Measurements from ENCODE around the gene DLX5.

Gene DLX5

DNA sequence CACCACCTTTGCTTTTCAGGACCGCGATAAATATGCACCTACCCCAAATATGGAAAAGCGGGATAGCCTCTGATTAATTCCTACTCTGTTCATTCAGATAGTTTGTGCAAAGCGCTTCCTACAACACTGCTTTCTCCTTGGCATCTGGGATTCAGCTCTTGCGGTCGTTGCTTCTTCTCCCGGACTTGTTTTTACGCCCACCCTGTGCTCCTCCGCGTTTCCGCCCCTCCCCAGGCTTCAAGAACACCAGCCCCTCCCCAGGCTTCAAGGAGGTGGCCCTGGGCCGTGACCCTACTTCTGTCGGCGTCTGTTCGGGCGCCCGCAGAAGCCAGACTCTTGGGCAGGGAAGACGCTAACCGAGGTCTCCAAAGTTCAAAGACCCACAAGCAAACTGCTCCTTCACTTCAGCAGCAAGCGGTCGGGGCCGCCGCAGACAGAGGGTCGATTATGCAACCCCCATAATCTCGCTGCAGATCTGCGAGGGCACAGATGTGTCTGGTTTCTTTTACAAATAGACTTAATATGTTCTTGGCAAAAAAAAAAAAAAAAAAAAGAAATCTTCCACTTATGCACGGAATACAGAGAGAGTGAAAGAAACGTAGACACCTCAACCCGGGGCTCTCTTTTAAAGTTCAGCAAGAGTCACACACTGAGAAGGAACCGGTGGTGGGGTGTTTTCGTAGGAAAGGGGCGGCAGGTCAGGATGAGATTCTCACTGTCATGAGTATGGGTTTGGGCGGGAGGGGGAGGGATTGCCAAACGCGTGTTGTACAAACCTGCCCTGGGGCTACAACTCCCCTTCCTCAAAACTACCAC, 1.9 kb downstream of the DLX5 start:
- in situ Hi-C loops (cut with MboI; ENCODE audit: low sequenced_read_pairs), result loop anchor here (10.0 to 25.0 kb wide), 4 partner anchors 310 to 1108 kb away; partner anchors contain the start of gene SEM1

DNA sequence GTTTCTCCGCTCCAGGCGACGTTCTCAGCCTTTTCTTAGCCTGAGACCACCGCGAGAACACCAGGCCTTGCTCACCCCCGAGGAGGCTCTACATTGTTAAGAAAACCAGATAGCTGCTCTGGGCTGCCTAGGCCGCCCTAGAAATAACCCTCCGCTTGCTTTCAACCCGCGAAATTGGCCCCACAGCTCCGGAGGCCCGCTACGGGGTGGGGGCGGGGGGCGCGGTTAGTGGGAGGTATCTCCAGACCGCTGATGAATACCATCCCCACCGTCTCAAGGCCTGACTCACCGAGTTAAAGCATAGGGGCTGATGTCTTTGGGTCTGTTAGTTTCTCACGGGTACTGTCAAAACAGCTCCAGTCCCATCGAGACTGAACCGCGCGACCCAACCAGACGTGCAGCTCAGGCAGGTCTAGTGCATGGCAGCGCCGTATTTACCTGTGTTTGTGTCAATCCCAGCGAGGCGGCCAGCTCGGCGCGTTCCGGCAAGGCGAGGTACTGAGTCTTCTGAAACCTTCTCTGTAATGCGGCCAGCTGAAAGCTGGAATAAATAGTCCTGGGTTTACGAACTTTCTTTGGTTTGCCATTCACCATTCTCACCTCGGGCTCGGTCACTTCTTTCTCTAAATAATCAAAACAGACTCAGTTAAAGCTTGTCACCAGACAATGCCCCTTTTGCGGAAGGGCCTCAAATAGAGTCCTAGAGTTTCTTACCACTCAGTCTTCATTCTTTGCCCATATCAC, 2.7 kb downstream of the DLX5 start:
- peak in 1 of 2 experiments; percentile 61 for DNase-seq (ENCODE audit: low spot score in 2 of 2)
- peaks cover 45% of the 10 kb centered on the region for H3K4me1 ChIP-seq
- no peaks in the 10 kb centered on the region for H3K9me3 ChIP-seq
- peaks cover 24% of the 10 kb centered on the region for H3K36me3 ChIP-seq (replicated peaks)
- H3K4me3 ChIP-seq, result peak overlapping the region; percentile 59
- in situ Hi-C loops (cut with MboI; ENCODE audit: low sequenced_read_pairs), result loop anchor here (10.0 to 25.0 kb wide), 4 partner anchors 310 to 1107 kb away; partner anchors contain the start of gene SEM1
- no peaks in the 10 kb centered on the region for H3K27me3 ChIP-seq (ENCODE audit: low read depth)

More for the DNA sequence above, 1.9 kb downstream of the DLX5 start:
- peak in 1 of 2 experiments; percentile 54 for DNase-seq (ENCODE audit: low spot score in 2 of 2)
- Histone ChIP-seq H3K4me3 (peak overlapping the region; percentile 59), H3K4me1 (peaks cover 43% of the 10 kb centered on the region), H3K27me3 (ENCODE audit: low read depth) (no peaks in the 10 kb centered on the region), H3K9me3 (no peaks in the 10 kb centered on the region), H3K36me3 (replicated peaks) (peaks cover 24% of the 10 kb centered on the region)

DNA sequence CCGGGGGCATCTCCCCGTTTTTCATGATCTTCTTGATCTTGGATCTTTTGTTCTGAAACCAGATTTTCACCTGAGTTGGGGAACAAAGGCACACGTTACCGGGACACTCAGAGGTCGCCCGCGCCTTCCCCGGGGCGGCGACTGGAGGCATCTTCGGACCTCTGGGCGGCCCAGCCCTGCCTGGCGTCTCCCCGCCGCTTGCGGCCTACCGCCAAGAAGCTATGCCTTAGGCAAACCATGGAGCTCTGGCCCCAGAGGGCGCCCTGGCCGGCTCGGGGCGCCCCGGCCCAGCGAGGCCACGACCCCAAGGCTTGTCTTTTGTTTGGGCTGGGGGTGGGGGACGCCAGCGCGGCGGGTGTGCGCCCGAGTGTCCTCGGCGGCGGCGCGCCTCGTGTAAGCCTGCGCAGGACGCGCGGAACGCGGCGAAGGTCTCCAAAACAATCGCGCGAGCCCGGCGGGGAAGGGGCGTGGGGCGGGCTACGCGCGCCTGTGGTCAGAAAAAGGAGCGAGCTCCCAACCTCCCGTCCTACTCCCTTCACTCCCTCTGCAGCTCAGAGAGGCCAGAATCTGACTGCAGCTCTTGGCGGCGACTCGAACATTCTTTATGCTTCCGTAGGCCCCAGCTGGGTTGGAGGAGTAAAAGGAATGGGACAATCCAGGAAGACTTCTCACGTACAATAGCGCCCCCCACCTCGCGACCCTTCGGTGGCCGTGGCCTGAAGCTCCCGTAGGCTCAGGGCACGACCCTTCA, 3.5 kb downstream of the DLX5 start:
- Histone ChIP-seq H3K4me3 (peak overlapping the region; percentile 59), H3K4me1 (peaks cover 50% of the 10 kb centered on the region), H3K36me3 (replicated peaks) (peaks cover 24% of the 10 kb centered on the region), H3K27me3 (ENCODE audit: low read depth) (no peaks in the 10 kb centered on the region), H3K9me3 (no peaks in the 10 kb centered on the region)
- in situ Hi-C loops (cut with MboI; ENCODE audit: low sequenced_read_pairs), result loop anchor here (10.0 to 25.0 kb wide), 4 partner anchors 309 to 1106 kb away; partner anchors contain the start of gene SEM1
- DNase-seq (ENCODE audit: low spot score in 2 of 2), result peak in 1 of 2 experiments; percentile 40

GRCh38 chr7:97020601-97020995, 4.0 kb downstream of the DLX5 start:
- Histone ChIP-seq H3K27me3 (ENCODE audit: low read depth) (no peaks in the 10 kb centered on the region), H3K4me3 (peak overlapping the region; percentile 8), H3K9me3 (no peaks in the 10 kb centered on the region)

GRCh38 chr7:97019710-97020225, 4.9 kb downstream of the DLX5 start:
- in situ Hi-C loops (cut with MboI; ENCODE audit: low sequenced_read_pairs), result loop anchor here (5.0 to 25.0 kb wide), 5 partner anchors 307 to 1105 kb away; partner anchors contain the start of gene SEM1
- Histone ChIP-seq H3K4me1 (peaks cover 61% of the 10 kb centered on the region), H3K9me3 (no peaks in the 10 kb centered on the region), H3K27me3 (ENCODE audit: low read depth) (no peaks in the 10 kb centered on the region), H3K36me3 (replicated peaks) (peaks cover 24% of the 10 kb centered on the region), H3K4me3 (no peak overlapping the region)
- peak in 1 of 2 experiments; percentile 34 for DNase-seq (ENCODE audit: low spot score in 2 of 2)

More at GRCh38 chr7:97020601-97020995, 4.0 kb downstream of the DLX5 start:
- DNase-seq (ENCODE audit: low spot score in 2 of 2), result peak in 1 of 2 experiments; percentile 31
- H3K36me3 ChIP-seq (replicated peaks), result peaks cover 24% of the 10 kb centered on the region
- H3K4me1 ChIP-seq, result peaks cover 55% of the 10 kb centered on the region
- in situ Hi-C loops (cut with MboI; ENCODE audit: low sequenced_read_pairs), result loop anchor here (10.0 to 25.0 kb wide), 4 partner anchors 308 to 1106 kb away; partner anchors contain the start of gene SEM1

DNA sequence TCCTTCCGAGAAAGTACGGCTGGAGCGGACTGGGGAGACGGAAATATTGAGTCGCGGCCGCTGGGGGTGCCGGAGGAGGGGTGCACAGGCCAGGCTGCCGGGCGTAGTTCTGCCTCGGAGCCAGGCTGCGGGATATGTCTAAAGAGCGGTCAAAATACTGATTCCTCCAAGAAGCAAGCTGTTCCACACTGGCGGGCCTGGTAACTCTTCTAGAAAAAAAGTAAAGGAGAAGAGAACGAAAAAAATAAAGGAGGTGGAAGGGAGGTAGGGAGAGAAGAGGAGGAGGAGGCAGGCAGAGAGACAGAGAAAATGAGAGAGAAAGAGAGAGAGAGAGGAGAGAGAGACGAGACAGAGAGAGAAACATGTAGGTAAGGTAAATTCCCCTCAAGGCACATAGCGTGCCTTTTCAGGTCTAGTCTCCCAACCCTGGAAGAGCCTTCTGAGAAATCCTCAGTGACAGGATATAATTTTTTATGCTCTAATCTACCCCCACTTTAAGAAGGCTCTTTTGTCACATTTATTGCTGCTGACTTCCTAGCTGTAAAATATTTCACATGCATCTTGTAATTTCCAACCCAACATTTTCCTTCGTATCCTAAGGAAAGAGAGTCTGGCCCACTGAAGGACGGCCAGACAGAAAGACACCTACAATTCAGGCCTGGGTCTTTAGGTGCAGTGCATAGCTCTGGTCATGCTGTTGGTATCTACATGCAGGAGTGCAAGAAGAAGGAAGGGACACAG, 5.7 kb downstream of the DLX5 start:
- Histone ChIP-seq H3K9me3 (no peaks in the 10 kb centered on the region), H3K4me3 (peak overlapping the region; percentile 41), H3K27me3 (ENCODE audit: low read depth) (no peaks in the 10 kb centered on the region), H3K4me1 (peaks cover 68% of the 10 kb centered on the region), H3K36me3 (replicated peaks) (peaks cover 24% of the 10 kb centered on the region)
- DNase-seq (ENCODE audit: low spot score in 2 of 2), result peak in 1 of 2 experiments; percentile 44
- in situ Hi-C loops (cut with MboI; ENCODE audit: low sequenced_read_pairs), result loop anchor here (5.0 to 25.0 kb wide), 2 partner anchors 307 to 422 kb away; partner anchors contain the start of gene SEM1

GRCh38 chr7:97018126-97018601, 6.5 kb downstream of the DLX5 start:
- no peaks in the 10 kb centered on the region for H3K9me3 ChIP-seq
- DNase-seq (ENCODE audit: low spot score in 2 of 2), result no peak
- peak overlapping the region; percentile 41 for H3K4me3 ChIP-seq
- peaks cover 24% of the 10 kb centered on the region for H3K36me3 ChIP-seq (replicated peaks)
- H3K4me1 ChIP-seq, result peaks cover 76% of the 10 kb centered on the region
- in situ Hi-C loops (cut with MboI; ENCODE audit: low sequenced_read_pairs), result loop anchor here (5.0 to 25.0 kb wide), 2 partner anchors 306 to 421 kb away; partner anchors contain the start of gene SEM1
- no peaks in the 10 kb centered on the region for H3K27me3 ChIP-seq (ENCODE audit: low read depth)

- no peak for DNase-seq (ENCODE audit: low spot score in 2 of 2)
- no peaks in the 10 kb centered on the region for H3K27me3 ChIP-seq (ENCODE audit: low read depth)
- peak overlapping the region; percentile 41 for H3K4me3 ChIP-seq
- H3K36me3 ChIP-seq (replicated peaks), result peaks cover 24% of the 10 kb centered on the region
- peaks cover 82% of the 10 kb centered on the region for H3K4me1 ChIP-seq
- no peaks in the 10 kb centered on the region for H3K9me3 ChIP-seq
- in situ Hi-C loops (cut with MboI; ENCODE audit: low sequenced_read_pairs), result loop anchor here (5.0 to 25.0 kb wide), 2 partner anchors 305 to 420 kb away; partner anchors contain the start of gene SEM1
These were observed 7.2 kb downstream of the DLX5 start for GRCh38 chr7:97017192-97018125.

- Histone ChIP-seq H3K27me3 (ENCODE audit: low read depth) (no peaks in the 10 kb centered on the region), H3K4me1 (peaks cover 86% of the 10 kb centered on the region), H3K9me3 (no peaks in the 10 kb centered on the region), H3K4me3 (peak overlapping the region; percentile 41), H3K36me3 (replicated peaks) (peaks cover 21% of the 10 kb centered on the region)
- DNase-seq (ENCODE audit: low spot score in 2 of 2), result peak; percentile 79 to 88
- in situ Hi-C loops (cut with MboI; ENCODE audit: low sequenced_read_pairs), result loop anchor here (5.0 to 25.0 kb wide), 2 partner anchors 304 to 419 kb away; partner anchors contain the start of gene SEM1
These were observed 8.0 kb downstream of the DLX5 start for GRCh38 chr7:97016381-97017191.

GRCh38 chr7:97015756-97016380, 8.8 kb downstream of the DLX5 start:
- H3K9me3 ChIP-seq, result no peaks in the 10 kb centered on the region
- H3K27me3 ChIP-seq (ENCODE audit: low read depth), result no peaks in the 10 kb centered on the region
- DNase-seq (ENCODE audit: low spot score in 2 of 2), result no peak
- H3K4me1 ChIP-seq, result peaks cover 84% of the 10 kb centered on the region
- H3K4me3 ChIP-seq, result peak overlapping the region; percentile 41
- peaks cover 21% of the 10 kb centered on the region for H3K36me3 ChIP-seq (replicated peaks)
- in situ Hi-C loops (cut with MboI; ENCODE audit: low sequenced_read_pairs), result loop anchor here (5.0 to 25.0 kb wide), 2 partner anchors 304 to 419 kb away; partner anchors contain the start of gene SEM1

All from HAP-1 (cell line).